Ishikawa (cell line): ENCODE data around the gene EIF2S3.
A peak's percentile ranks its signal among the peaks of the same experiment; 100 is the strongest.

Experiments used
- CEBPB ChIP-seq: IDR thresholded peaks from 2 replicates; pipeline ENCODE4 v1.6.1; 2012
- CREB1 ChIP-seq: IDR thresholded peaks from 2 replicates; pipeline ENCODE4 v1.6.1; 2012; ENCODE audit warnings: low read depth
- EGR1 ChIP-seq: IDR thresholded peaks from 2 replicates; pipeline ENCODE4 v1.6.1; 2012
- EP300 ChIP-seq: IDR thresholded peaks from 2 replicates; pipeline ENCODE4 v1.6.1; 2012; ENCODE audit warnings: borderline replicate concordance
- FOXM1 ChIP-seq: IDR thresholded peaks from 2 replicates; pipeline ENCODE4 v1.6.1; 2012; ENCODE audit warnings: low read depth, borderline replicate concordance
- NFIC ChIP-seq: IDR thresholded peaks from 2 replicates; pipeline ENCODE4 v1.6.1; 2012
- RAD21 ChIP-seq: IDR thresholded peaks from 2 replicates; pipeline ENCODE4 v1.6.1; 2012; ENCODE audit warnings: low read depth
- TAF1 ChIP-seq: IDR thresholded peaks from 2 replicates; pipeline ENCODE4 v1.6.1; 2012; ENCODE audit warnings: low read depth, mild to moderate bottlenecking
- TCF12 ChIP-seq: IDR thresholded peaks from 2 replicates; pipeline ENCODE4 v1.6.1; 2012; ENCODE audit warnings: low read depth
- TEAD4 ChIP-seq: IDR thresholded peaks from 2 replicates; pipeline ENCODE4 v1.6.1; 2012
- YY1 ChIP-seq: IDR thresholded peaks from 2 replicates; pipeline ENCODE4 v1.6.1; 2012; ENCODE audit warnings: low read depth
- ZBTB7A ChIP-seq: IDR thresholded peaks from 2 replicates; pipeline ENCODE4 v1.6.1; 2012; ENCODE audit warnings: low read depth
- TF ChIP-seq, protein P1 (sequence below): IDR thresholded peaks from 2 replicates; pipeline ENCODE4 v1.6.1; 2012; ENCODE audit warnings: low read depth, mild to moderate bottlenecking
- TF ChIP-seq, protein P2 (sequence below): IDR thresholded peaks from 2 replicates; pipeline ENCODE4 v1.6.1; 2012
- TF ChIP-seq, protein P3 (sequence below): IDR thresholded peaks from 2 replicates; pipeline ENCODE4 v1.6.1; 2012

The EIF2S3 gene

DNA sequence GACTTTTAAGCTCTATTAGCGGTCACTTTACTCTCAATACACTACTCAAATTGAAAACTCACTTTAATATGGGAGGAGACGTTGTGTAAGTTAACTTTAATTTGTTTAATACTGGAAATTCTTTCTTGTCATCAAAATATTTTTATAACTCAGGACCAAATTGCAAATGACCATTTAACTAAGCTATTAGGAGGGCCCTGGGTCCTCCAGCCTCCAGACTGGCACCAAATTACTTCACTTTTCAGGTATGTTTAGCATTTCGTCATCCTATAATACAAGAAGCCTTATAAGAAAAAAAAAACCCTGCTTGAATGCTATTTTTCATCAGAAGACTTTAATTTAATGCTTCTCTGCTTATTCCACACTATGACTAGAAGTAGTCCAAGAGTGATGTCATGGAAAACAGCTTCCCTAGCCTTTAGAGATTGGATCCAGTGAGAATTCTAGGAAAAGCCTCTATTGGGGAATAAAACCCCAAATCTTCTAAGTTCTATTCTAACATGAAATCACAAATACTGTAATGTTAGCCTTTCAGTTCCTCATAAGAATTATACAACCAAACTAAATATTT is 34.4 kb upstream of the EIF2S3 start:
- TF ChIP-seq, protein P1, sequence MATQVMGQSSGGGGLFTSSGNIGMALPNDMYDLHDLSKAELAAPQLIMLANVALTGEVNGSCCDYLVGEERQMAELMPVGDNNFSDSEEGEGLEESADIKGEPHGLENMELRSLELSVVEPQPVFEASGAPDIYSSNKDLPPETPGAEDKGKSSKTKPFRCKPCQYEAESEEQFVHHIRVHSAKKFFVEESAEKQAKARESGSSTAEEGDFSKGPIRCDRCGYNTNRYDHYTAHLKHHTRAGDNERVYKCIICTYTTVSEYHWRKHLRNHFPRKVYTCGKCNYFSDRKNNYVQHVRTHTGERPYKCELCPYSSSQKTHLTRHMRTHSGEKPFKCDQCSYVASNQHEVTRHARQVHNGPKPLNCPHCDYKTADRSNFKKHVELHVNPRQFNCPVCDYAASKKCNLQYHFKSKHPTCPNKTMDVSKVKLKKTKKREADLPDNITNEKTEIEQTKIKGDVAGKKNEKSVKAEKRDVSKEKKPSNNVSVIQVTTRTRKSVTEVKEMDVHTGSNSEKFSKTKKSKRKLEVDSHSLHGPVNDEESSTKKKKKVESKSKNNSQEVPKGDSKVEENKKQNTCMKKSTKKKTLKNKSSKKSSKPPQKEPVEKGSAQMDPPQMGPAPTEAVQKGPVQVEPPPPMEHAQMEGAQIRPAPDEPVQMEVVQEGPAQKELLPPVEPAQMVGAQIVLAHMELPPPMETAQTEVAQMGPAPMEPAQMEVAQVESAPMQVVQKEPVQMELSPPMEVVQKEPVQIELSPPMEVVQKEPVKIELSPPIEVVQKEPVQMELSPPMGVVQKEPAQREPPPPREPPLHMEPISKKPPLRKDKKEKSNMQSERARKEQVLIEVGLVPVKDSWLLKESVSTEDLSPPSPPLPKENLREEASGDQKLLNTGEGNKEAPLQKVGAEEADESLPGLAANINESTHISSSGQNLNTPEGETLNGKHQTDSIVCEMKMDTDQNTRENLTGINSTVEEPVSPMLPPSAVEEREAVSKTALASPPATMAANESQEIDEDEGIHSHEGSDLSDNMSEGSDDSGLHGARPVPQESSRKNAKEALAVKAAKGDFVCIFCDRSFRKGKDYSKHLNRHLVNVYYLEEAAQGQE = no peak
- no peak for TF ChIP-seq EGR1
- no peak for TF ChIP-seq FOXM1
- no peak for TF ChIP-seq TCF12
- TF ChIP-seq YY1 = no peak
- TF ChIP-seq, protein P2, sequence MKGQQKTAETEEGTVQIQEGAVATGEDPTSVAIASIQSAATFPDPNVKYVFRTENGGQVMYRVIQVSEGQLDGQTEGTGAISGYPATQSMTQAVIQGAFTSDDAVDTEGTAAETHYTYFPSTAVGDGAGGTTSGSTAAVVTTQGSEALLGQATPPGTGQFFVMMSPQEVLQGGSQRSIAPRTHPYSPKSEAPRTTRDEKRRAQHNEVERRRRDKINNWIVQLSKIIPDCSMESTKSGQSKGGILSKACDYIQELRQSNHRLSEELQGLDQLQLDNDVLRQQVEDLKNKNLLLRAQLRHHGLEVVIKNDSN = no peak
- TF ChIP-seq TAF1 = no peak
- TF ChIP-seq RAD21 = no peak
- no peak for TF ChIP-seq EP300

DNA sequence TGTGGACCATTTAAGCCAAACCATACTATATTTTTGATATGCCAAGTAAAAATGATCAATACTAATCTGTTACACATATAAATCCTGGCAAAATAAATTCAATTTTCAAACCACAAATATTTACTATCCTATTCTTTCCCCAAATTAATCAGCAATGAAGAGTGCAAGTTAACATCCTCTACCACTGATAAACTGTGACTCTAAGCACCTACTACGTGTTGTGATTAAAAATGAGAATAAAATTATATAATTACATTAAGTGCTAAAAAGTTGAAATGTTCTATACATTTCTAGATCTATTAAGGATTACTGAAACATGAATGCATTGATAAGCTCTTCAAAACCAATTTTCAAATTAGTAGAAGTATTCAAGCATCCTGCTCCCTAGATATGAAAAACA is 31.2 kb upstream of the EIF2S3 start:
- TF ChIP-seq TCF12 (no peak), TAF1 (no peak), EP300 (no peak), EGR1 (no peak)
- TF ChIP-seq, protein P3, sequence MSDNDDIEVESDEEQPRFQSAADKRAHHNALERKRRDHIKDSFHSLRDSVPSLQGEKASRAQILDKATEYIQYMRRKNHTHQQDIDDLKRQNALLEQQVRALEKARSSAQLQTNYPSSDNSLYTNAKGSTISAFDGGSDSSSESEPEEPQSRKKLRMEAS = no peak

DNA sequence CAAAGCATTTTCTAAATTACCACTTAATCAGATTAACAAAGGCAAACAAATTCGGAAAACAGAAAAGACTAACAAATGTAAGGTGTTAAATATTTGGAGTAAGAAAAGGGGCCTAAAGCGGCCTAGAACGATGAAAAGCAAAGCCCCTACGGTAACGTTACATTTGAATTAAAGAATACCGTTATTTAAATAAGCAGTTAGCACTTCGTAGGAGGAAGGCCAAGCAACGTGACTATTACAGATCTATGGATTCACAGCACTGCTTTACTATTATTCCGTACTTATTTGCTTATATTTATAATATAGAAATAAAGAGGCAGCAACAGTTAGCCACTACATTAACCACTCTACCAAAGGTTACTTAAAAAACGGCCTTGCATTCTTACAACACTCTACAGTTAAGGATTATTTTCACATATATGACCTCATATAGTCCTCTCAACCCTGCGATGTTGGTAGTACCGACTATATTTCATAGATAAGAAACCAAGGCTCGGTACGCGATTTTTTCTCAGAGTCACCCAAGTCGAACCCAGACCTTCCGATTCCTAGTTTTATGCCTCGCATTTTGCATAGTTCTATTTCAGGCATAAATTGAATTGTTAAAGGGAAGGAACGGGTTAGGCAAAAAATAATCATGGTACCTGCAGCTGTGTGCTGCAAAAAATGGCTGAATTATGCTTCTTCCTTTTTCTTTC is 30.6 kb upstream of the EIF2S3 start:
- TF ChIP-seq TCF12 (no peak), RAD21 (no peak), NFIC (no peak), EGR1 (no peak), TAF1 (no peak), CEBPB (no peak), CREB1 (no peak), TEAD4 (no peak), YY1 (no peak), EP300 (no peak), ZBTB7A (no peak), FOXM1 (no peak)
- TF ChIP-seq, protein P3 = no peak
- TF ChIP-seq, protein P2 = no peak
- TF ChIP-seq, protein P1 = no peak

DNA sequence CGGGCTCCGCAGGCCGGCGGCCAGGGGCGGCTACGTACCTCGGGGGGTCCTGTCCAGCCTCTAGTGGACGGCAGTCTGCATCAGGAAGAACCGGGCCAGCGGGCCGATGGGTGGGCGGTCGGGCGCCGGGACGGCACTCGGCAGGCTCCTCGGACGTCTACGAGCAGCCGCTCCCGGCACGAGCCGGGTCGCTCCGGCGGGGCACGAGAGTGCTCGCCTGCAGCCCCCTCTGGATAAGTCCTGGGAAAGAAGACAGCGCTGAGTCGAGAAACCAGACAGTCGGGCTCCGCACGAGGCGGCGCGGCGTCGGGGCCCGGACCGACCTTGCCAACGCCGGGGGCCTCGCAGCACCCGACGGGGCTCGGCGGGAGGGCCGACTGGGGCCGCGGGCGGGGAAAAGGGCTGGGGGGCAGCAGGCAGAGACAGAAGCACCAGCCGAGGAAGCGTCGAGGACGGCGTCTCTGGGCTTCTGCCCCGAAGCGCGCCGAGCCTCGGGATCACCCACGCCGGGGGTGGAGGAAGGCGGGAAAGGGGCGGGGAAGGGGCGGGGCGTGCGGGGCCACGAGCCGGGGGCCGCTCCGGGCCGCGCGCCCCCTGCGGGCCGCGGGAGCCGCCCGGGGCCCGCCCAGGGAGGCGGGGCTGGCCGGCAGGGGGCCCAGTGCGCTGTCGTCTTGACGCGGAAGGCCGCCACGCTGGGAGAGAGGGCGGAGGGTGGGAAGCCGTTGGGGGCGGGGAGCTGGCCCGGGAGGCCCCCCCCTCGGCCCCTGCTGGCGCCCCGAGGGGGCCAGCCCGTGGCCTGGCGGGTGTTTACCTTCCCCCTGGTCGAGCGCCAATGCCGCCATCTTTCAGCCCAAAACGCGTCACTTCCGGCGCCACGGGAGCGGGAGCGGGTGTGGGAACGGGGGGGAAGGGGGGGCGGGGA is 29.7 kb upstream of the EIF2S3 start:
- TF ChIP-seq EGR1 = 0 out of 2 replicates have a peak, but pooled peaks have one; percentile 37
- no peak for TF ChIP-seq TCF12
- peak; percentile 23; the same call in 1 of the 2 replicates for TF ChIP-seq CREB1
- TF ChIP-seq TEAD4 = no peak
- TF ChIP-seq RAD21 = no peak
- TF ChIP-seq YY1 = peak; percentile 79
- TF ChIP-seq, protein P1 = no peak
- TF ChIP-seq NFIC = peak; percentile 56; the same call in 1 of the 2 replicates
- TF ChIP-seq, protein P3 = peak; percentile 31; the same call in 1 of the 2 replicates
- TF ChIP-seq EP300 = no peak
- no peak for TF ChIP-seq FOXM1
- no peak; the same call in 1 of the 2 replicates for TF ChIP-seq TAF1
- TF ChIP-seq ZBTB7A = no peak
- no peak for TF ChIP-seq CEBPB
- TF ChIP-seq, protein P2 = no peak
